Stimulated activated naive B cell treated with anti-CD40 and anti-IgM and Interleukin-4, amounts not matched to agents 10 μg/mL and 1 μg/mL and 100 μg/mL, for 72 hours (primary cell): ENCODE data around the gene TAS2R41.

Source experiments
- ATAC-seq, 2 donors: fragments of 150-1000 bp; cut with Tn5 transposase; replicated peaks; 2 replicates each; pipeline ENCODE4 v1.10.0; 2021; ENCODE audit warnings: moderate library complexity in 1 of 2
- DNase-seq: peaks from one replicate; pipeline ENCODE4 v3.0.0; 2021
- H3K27ac Mint-ChIP-seq: one replicate; pipeline ENCODE4 v1.8.0; 2022; ENCODE audit warnings: mild to moderate bottlenecking, mixed read lengths
- H3K27me3 Mint-ChIP-seq, 2 donors: one replicate each; pipeline ENCODE4 v1.8.0; 2022; ENCODE audit warnings: mixed read lengths in 2 of 2
- H3K36me3 Mint-ChIP-seq, 2 donors: one replicate each; pipeline ENCODE4 v1.8.0; 2022; ENCODE audit warnings: mixed read lengths in 2 of 2, mild to moderate bottlenecking in 1 of 2
- H3K4me1 Mint-ChIP-seq, 2 donors: one replicate each; pipeline ENCODE4 v1.8.0; 2022; ENCODE audit warnings: mixed read lengths in 2 of 2, mild to moderate bottlenecking in 1 of 2
- H3K4me3 Mint-ChIP-seq, 2 donors: one replicate each; pipeline ENCODE4 v1.8.0; 2022; ENCODE audit warnings: mild to moderate bottlenecking in 2 of 2, mixed read lengths in 2 of 2, moderate library complexity in 1 of 2
- H3K9me3 Mint-ChIP-seq, 2 donors: one replicate each; pipeline ENCODE4 v1.8.0; 2022; ENCODE audit warnings: mixed read lengths in 2 of 2, mild to moderate bottlenecking in 1 of 2

Gene TAS2R41, protein sequence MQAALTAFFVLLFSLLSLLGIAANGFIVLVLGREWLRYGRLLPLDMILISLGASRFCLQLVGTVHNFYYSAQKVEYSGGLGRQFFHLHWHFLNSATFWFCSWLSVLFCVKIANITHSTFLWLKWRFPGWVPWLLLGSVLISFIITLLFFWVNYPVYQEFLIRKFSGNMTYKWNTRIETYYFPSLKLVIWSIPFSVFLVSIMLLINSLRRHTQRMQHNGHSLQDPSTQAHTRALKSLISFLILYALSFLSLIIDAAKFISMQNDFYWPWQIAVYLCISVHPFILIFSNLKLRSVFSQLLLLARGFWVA

DNA sequence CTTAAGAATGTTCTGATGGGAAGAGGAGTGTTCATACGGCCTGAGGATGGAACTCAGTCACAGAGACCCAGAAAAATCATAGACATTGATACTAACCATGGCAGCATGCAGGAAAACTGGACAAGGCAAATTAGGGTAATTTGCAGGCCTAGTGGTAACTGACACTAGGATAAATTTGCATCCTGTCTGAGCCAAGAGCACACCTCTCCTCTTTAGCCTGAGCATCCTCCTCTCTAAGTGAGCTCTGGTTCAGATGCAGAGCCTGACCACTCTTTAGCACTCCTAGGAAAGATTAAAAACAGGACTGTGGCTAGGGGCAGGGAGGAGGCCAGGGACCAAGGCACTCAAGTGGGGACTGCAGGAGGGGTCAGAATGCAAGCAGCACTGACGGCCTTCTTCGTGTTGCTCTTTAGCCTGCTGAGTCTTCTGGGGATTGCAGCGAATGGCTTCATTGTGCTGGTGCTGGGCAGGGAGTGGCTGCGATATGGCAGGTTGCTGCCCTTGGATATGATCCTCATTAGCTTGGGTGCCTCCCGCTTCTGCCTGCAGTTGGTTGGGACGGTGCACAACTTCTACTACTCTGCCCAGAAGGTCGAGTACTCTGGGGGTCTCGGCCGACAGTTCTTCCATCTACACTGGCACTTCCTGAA is at the start of gene TAS2R41:
TSS of gene TAS2R41 (plus strand) at position 373 of the 650 bp plus-strand sequence. CDS start at position 373, 0 bp downstream.
- ATAC-seq = no peak
- no peaks in the 10 kb centered on the region for H3K36me3 Mint-ChIP-seq
- no peak within 1 kb of the TSS for H3K27ac Mint-ChIP-seq
- peaks cover under 1 to 2% of the 10 kb centered on the region in 2 donors for H3K9me3 Mint-ChIP-seq
- no peak for DNase-seq
- H3K27me3 Mint-ChIP-seq = peaks cover 0 to 2% of the 10 kb centered on the region in 2 donors
- H3K4me1 Mint-ChIP-seq = no peaks in the 10 kb centered on the region
- H3K4me3 Mint-ChIP-seq = no peak within 1 kb of the TSS

DNA sequence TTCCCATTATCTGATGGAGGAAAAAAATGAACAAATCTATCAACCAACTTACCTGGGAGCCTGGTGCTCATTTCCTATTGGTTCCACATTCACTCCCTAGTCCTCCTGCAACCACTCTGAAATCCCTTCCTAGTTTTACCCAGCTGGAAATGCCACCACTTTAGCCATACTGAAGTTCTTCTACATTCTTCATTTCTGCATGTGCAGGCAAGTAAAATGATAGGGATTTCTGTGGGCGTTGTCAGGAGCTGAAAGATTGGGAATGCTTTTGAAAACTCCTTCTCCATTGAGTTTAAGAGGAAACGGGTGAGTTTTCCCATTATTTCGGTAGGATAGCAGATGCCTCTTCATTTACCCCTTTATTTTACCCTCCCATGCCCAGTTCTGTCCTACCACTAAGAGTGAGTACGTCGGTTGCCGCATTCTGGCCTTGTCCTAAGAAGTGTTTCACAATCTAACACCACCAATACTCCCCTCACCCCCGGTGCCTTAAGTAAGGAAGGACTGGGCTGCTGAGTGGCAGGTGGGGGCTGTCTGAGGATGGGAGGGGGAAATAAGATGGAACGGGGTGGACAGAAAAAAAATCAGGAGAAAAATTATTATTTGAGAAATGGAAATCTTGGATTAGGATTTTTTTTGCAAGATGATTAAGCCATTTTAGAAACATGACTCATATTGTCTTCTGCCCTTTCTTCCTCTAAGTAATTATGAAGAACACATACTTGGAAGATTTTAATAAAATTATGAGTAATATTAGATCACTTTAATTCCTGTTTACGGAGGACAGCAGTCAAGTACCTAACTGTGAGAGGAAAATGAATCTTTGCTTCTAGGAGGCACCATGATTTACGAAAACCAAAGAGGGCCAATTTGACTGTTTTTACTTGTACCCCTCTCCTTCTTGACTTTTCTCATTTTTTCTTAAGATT is 47.6 kb upstream of the TAS2R41 start:
- H3K4me3 Mint-ChIP-seq = no peak overlapping the region
- no peak overlapping the region for H3K27ac Mint-ChIP-seq
- H3K36me3 Mint-ChIP-seq = no peaks in the 10 kb centered on the region
- H3K9me3 Mint-ChIP-seq = no peaks in the 10 kb centered on the region
- ATAC-seq (no peak), DNase-seq (no peak)
- no peaks in the 10 kb centered on the region for H3K4me1 Mint-ChIP-seq
- H3K27me3 Mint-ChIP-seq = peaks cover 5 to 14% of the 10 kb centered on the region in 2 donors

DNA sequence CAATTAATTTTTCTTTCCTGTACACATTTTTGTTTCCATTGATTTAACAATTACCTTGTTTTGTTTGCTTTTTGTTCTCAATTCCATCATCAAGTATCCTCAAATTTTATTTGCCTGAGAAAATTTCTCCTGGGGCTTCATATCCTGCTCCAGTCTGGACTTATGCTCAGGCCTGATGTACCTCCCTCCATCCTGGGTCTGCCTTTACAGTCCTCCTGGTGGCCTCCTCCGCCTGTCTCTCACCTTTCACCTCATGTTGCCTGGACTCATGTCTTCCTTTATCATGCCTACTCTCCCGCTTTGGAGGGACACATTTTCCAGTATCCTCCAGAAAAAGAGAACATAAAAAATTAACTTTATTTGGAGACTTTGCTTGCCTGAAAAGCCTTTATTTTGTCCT is 46.6 kb upstream of the TAS2R41 start:
- Mint-ChIP-seq H3K4me3 (no peak overlapping the region), H3K9me3 (no peaks in the 10 kb centered on the region), H3K4me1 (peaks cover 0 to 1% of the 10 kb centered on the region in 2 donors), H3K36me3 (no peaks in the 10 kb centered on the region), H3K27me3 (peaks cover 9 to 19% of the 10 kb centered on the region in 2 donors), H3K27ac (no peak overlapping the region)
- DNase-seq = no peak
- no peak for ATAC-seq

DNA sequence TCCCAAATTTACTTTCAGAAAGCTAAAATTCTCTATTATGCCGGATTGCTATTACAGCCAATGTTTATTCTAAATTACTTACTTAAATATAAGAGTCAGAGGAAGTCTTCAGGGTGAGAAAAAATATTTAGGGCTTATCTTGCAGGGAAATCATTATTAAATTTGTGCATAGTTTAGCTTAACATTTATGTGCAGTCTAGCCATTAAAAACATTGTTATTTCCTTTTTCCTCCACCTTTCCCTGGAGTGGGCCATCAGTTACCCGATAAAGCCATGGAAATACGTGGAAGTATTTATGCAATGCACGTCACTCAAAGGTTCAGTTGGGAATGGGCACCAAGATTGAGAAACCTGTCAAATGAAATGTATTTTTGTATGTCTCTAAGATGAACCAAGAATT is 43.9 kb upstream of the TAS2R41 start:
- no peaks in the 10 kb centered on the region for H3K9me3 Mint-ChIP-seq
- no peak overlapping the region for H3K4me3 Mint-ChIP-seq
- H3K27ac Mint-ChIP-seq = no peak overlapping the region
- H3K27me3 Mint-ChIP-seq = peaks cover 14 to 22% of the 10 kb centered on the region in 2 donors
- DNase-seq = no peak
- peaks cover 2 to 7% of the 10 kb centered on the region in 2 donors for H3K4me1 Mint-ChIP-seq
- no peaks in the 10 kb centered on the region for H3K36me3 Mint-ChIP-seq
- ATAC-seq = no peak

DNA sequence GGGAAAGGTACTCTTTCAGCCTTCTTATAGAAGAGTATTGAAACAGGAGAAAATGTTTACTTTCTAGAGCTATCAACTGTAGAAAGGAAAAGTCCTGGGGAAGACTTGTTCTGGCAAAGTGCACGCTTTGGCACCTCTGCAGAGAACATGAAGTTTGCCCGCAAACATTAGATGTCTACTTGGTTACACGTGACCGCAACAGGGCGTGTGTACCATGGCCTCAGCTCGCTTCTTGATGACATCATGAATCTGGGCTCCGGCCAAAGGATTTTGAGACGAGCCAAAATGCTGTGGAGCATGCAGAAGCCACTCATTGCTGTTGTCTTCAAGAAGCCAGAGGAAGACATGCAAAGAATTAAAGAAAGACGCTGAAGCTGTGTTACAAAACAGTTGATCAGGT is 43.0 kb upstream of the TAS2R41 start:
- Mint-ChIP-seq H3K9me3 (no peaks in the 10 kb centered on the region), H3K4me3 (no peak overlapping the region), H3K27me3 (peaks cover 14 to 23% of the 10 kb centered on the region in 2 donors), H3K27ac (no peak overlapping the region), H3K36me3 (no peaks in the 10 kb centered on the region), H3K4me1 (peaks cover 2 to 7% of the 10 kb centered on the region in 2 donors)
- no peak for ATAC-seq
- DNase-seq = no peak

DNA sequence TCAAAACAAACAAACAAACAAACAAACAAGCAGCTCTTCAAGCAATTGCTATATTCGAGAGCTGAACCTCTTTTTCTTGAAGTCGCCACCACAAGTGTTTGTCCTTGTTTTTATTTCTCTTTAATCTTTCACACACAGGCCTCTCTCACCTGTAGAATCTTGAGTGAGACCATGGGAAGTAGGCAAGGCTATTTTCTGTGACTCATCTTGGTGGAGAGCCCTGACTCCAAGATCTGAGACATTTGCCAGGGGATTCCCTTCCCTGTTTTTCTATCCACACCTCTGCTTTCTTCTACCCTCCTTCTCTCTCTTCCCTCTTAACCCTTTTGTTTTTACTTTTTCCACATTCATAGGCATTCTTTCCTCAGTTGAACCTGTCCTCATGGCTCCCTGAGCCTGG is 42.4 kb upstream of the TAS2R41 start:
- Mint-ChIP-seq H3K9me3 (no peaks in the 10 kb centered on the region), H3K36me3 (no peaks in the 10 kb centered on the region), H3K4me1 (peaks cover 2 to 7% of the 10 kb centered on the region in 2 donors), H3K27me3 (peaks cover 14 to 17% of the 10 kb centered on the region in 2 donors), H3K4me3 (no peak overlapping the region), H3K27ac (no peak overlapping the region)
- ATAC-seq (no peak), DNase-seq (no peak)

DNA sequence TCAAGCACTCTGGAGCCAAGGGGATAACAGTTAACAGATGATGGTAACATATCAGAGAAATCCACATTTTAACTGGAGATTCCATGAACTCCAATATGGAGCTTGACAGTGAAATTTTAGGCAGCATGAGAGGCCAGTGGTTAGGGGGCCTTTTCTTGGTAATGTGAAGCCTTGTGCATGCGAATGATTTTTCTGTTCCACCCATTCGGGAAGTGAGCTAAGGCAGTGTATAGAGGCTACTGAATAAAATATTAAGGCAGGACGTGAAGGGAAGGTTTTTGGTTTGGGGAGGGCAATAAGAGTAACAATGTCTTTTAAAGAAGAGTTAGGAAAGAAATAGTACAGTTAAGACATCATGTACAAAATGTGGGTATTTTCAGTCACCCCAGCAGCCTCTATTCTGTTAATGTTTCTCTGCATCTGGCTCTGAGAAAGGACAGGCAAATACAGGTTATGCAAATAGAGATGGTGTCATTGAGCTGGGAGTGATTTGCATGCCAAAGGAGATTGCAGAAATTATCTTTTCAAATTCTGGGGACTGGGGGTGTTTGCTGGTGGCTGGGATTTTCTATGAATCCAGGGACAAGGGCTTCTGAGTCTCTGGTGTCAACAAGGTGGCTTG is 41.2 kb upstream of the TAS2R41 start:
- Mint-ChIP-seq H3K9me3 (no peaks in the 10 kb centered on the region), H3K4me1 (peaks cover 2 to 7% of the 10 kb centered on the region in 2 donors), H3K36me3 (no peaks in the 10 kb centered on the region), H3K27ac (no peak overlapping the region), H3K4me3 (no peak overlapping the region), H3K27me3 (peaks cover 13 to 14% of the 10 kb centered on the region in 2 donors)
- DNase-seq = no peak
- ATAC-seq = no peak

DNA sequence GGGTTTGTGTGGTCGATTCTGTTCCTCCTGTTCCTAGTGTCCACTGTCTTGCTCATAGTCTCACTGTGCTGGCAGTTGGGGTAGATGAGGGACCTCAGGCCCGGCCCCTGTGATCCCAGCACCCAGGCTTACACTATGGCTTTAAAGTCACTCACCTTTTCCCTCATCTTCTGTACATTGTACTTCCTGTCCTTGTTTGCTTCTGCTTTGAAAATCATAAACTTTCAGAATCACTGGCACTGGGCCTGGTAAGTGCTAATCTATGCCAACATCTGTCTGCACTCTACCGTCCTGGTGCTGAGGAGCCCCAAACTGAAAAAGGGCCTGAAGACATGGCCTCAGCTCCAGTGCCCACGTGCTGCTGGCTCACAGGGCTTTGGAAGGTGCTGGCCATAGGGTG is 40.1 kb upstream of the TAS2R41 start:
- H3K4me1 Mint-ChIP-seq = peaks cover 2 to 7% of the 10 kb centered on the region in 2 donors
- H3K27ac Mint-ChIP-seq = no peak overlapping the region
- DNase-seq (no peak), ATAC-seq (peak in 1 of 2 donors; percentile 21)
- H3K4me3 Mint-ChIP-seq = no peak overlapping the region
- peaks cover 8 to 10% of the 10 kb centered on the region in 2 donors for H3K27me3 Mint-ChIP-seq
- no peaks in the 10 kb centered on the region for H3K9me3 Mint-ChIP-seq
- no peaks in the 10 kb centered on the region for H3K36me3 Mint-ChIP-seq

DNA sequence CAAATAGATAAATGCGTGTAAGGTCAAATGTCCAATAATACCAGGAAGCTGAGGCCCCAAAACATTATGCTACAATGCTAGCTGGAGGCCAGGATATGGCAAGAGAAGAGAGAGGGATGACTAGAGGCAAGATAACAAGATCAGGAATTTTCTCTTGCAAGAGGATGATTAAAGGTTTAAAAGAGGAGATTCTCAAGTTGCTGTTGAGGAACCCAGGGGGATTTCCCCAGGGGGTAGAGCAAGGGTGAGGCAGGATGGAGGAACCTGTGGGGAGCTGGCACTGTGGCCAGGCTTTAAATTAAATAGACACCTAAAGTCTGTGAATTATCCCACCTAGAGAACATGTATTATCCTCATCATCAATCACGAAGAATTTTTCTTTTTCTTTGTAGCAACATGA is 37.8 kb upstream of the TAS2R41 start:
- DNase-seq (no peak), ATAC-seq (no peak)
- no peak overlapping the region for H3K4me3 Mint-ChIP-seq
- no peaks in the 10 kb centered on the region for H3K9me3 Mint-ChIP-seq
- H3K27ac Mint-ChIP-seq = no peak overlapping the region
- peaks cover 2 to 7% of the 10 kb centered on the region in 2 donors for H3K4me1 Mint-ChIP-seq
- no peaks in the 10 kb centered on the region for H3K36me3 Mint-ChIP-seq
- peaks cover 8 to 10% of the 10 kb centered on the region in 2 donors for H3K27me3 Mint-ChIP-seq

DNA sequence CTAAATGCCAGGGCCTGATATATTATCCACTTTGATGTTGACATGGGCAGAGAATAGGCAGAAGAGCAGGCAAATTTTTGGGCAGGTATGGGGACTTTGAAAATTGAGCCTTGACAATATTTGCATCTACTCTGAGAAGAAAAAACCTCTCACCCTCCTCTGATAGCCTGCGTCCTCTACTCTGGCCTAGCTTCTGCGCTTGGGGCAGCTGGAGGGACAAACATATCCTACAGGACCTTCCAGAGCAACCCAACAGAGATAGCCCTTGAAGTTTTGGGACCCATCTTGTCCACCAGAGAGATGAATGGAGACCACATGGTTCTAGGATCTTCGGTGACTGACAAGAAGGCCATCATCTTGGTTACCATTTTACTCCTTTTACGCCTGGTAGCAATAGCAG is 34.5 kb upstream of the TAS2R41 start, which contains the start of gene TAS2R60:
TSS of gene TAS2R60 (plus strand) at position 301 of the 400 bp plus-strand sequence. CDS start at position 301, 0 bp downstream.
- Mint-ChIP-seq H3K27me3 (peaks cover 0 to 4% of the 10 kb centered on the region in 2 donors), H3K27ac (no peak within 1 kb of the TSS), H3K4me1 (no peaks in the 10 kb centered on the region), H3K36me3 (no peaks in the 10 kb centered on the region), H3K4me3 (no peak within 1 kb of the TSS), H3K9me3 (no peaks in the 10 kb centered on the region)
- DNase-seq = no peak
- no peak for ATAC-seq

DNA sequence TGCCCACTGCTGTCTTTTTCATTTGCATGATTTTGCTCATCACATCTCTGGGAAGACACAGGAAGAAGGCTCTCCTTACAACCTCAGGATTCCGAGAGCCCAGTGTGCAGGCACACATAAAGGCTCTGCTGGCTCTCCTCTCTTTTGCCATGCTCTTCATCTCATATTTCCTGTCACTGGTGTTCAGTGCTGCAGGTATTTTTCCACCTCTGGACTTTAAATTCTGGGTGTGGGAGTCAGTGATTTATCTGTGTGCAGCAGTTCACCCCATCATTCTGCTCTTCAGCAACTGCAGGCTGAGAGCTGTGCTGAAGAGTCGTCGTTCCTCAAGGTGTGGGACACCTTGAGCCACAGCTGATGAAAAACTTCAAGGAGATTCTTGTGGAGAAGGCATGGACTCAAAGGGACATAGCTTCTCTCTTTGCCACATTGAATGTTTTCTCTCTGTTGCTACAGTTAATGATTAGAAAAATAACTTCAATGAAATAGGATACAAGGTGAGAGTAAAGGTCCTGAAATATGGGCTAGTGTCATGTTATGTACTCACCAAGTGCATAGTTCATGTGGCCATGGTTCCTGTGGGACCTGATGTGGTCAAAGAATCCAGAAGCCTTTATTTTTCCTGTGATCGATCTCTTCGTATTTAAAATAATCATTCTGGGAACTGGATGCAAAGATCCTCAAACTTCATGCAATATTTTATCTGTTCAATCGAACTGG is 33.5 kb upstream of the TAS2R41 start:
- no peaks in the 10 kb centered on the region for H3K4me1 Mint-ChIP-seq

DNA sequence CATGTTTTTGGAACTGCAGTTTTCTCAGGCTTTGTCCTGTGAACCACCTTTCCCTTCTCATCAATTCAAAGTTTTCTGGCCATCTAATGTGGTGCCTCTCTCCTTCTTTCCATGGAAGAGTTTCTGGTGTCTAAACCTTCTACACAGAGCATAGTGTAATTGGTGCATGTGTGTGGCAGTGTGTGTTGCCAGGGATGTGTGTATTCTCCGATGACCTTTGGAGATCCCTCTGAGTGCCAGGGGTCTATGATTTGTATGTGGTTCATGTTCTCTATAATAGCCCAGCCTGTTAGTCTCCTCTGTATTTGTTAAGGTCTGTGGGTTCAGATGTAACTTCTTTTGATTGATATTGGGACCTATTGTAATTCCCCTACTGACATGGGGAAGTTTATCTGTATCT is 32.9 kb upstream of the TAS2R41 start:
- ATAC-seq = peak; percentile 38 to 39
- Mint-ChIP-seq H3K9me3 (no peaks in the 10 kb centered on the region), H3K27me3 (no peaks in the 10 kb centered on the region), H3K4me1 (no peaks in the 10 kb centered on the region), H3K36me3 (no peaks in the 10 kb centered on the region), H3K4me3 (no peak overlapping the region), H3K27ac (no peak overlapping the region)
- no peak for DNase-seq

More for the DNA sequence above, 33.5 kb upstream of the TAS2R41 start:
- Mint-ChIP-seq H3K36me3 (no peaks in the 10 kb centered on the region), H3K4me3 (no peak overlapping the region), H3K27ac (no peak overlapping the region), H3K9me3 (no peaks in the 10 kb centered on the region), H3K27me3 (no peaks in the 10 kb centered on the region)
- DNase-seq (no peak), ATAC-seq (no peak)

DNA sequence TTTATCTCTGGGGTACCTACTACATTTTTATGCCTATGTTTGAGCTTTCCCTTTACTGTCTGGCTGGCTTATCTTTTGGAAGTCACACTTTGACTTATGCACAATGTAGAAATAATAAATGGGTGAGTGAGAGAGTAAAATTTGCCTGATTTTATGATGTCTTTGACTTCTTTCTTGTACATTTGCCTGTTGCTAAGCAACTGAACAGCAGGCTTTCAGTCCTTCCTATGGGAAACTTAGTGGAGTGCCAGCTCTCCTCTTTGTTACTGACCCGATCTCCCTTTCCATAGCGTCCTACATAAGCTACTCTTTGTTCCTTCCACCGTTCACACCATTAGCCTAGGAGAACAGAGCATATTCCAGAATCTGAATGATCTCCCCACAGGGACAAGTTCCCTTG is 30.2 kb upstream of the TAS2R41 start:
- peaks cover 0 to 2% of the 10 kb centered on the region in 2 donors for H3K27me3 Mint-ChIP-seq
- no peaks in the 10 kb centered on the region for H3K4me1 Mint-ChIP-seq
- H3K9me3 Mint-ChIP-seq = no peaks in the 10 kb centered on the region
- H3K27ac Mint-ChIP-seq = no peak overlapping the region
- H3K4me3 Mint-ChIP-seq = no peak overlapping the region
- no peaks in the 10 kb centered on the region for H3K36me3 Mint-ChIP-seq
- no peak for ATAC-seq
- no peak for DNase-seq
